ENCODE measurements around the gene CCNJL.
"Not testable (repeated sequence)": the region's sequence is repeated elsewhere in the genome, so short reads cannot be mapped to it uniquely, and the experiment has no call there.

The CCNJL gene

GRCh38 chr5:160259341-160259740 lies 53.0 kb downstream of the CCNJL start:
- no peak for DNase-seq

GRCh38 chr5:160254706-160255105 lies 57.7 kb downstream of the CCNJL start:
- DNase-seq = no peak

DNA sequence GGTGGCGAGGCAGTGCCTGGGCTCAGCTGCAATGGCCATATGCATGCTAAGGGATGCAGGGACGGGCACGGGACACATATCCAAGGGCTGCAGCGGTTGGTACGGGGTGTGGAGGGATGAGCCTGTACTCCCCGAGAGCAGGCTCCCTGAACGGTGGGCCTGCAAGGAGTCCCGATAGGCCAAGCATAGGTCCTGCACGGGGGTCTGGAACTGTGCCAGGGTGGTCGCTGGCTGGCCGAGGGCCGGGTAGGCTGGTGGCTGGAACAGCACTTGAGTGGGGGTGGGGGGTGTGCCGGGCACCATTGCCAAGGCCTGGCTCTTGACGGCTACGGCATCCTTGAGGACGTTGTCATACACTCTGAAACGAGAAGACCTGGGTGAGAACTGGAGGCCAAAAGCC lies 58.9 kb downstream of the CCNJL start:
- no peak for DNase-seq

GRCh38 chr5:160252916-160253315 lies 59.4 kb downstream of the CCNJL start:
- no peak for DNase-seq

- DNase-seq = no peak
Measured at GRCh38 chr5:160251406-160252155, 60.8 kb downstream of the CCNJL start.

GRCh38 chr5:160250826-160251225 lies 61.5 kb downstream of the CCNJL start:
- DNase-seq = no peak

GRCh38 chr5:160250226-160250625 lies 62.1 kb downstream of the CCNJL start:
- no peak for DNase-seq

GRCh38 chr5:160249570-160249969 lies 62.8 kb downstream of the CCNJL start:
- DNase-seq = not testable (repeated sequence)

- no peak for DNase-seq
Measured at GRCh38 chr5:160245506-160246086, 66.8 kb downstream of the CCNJL start.

DNA sequence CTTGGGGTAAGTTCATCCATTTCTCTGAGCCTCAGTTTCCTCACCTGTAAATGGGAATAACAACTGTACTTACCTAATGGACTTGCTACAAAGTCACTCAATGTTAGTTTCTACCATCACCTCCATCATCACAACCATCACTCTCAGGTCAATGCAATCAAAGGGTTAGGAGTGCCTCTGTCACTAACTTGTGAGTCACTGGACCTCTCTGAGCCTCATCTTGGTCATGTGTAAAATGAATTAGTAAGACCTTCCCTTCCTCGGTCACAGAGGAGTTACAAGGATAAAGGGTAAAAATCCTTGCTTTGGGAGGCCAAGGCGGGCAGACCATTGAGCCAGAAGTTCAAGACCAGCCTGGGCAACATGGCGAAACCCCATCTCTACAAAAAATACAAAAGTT lies 70.2 kb downstream of the CCNJL start:
- DNase-seq = no peak

- DNase-seq = no peak
Measured at GRCh38 chr5:160240350-160240749, 72.0 kb downstream of the CCNJL start.

DNA sequence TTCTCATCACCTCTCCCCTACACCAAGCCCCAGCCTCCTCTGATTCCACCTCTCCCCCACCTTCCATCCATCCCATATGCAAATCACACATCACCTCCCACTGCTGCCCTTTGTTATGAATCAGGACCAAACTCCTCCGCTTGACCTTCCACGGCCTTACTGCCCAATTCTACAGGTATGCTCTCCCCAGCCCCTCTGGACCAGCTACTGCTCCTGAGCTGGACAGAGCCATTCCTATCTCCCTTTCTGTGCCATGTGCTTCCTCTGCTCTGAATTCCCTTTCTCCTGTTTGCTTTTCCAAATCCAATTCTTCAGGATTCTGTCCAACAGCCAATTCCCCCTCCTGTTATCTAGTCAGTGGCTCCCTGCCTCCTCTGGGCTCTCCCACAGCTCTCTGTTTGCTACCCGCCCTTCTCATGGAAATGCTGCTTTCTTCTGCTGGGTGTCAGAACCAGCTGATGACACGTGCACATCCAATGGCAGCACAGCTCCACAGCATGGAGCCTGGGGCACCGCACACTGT lies 74.7 kb downstream of the CCNJL start:
- no peak for DNase-seq

DNA sequence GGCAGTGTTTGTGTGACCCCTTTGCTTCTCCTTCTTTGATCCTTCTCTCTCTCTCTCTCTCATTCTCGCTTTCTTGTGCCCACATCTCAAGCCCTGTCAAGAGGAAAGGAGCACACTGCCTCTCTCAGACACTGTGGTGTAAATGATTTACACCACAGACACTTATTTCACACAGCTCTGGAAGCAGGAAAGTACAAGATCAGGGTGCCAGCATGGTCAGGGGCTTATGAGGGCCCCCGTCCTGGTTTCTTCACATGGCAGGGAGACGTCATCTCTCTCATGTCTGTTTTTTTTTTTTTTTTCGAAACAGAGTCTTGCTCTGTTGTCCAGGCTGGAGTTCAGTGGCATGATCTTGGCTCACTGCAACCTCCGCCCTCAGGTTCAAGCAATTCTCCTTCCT lies 76.6 kb downstream of the CCNJL start:
- DNase-seq = no peak

GRCh38 chr5:160233215-160233614 lies 79.1 kb downstream of the CCNJL start:
- DNase-seq = no peak

DNA sequence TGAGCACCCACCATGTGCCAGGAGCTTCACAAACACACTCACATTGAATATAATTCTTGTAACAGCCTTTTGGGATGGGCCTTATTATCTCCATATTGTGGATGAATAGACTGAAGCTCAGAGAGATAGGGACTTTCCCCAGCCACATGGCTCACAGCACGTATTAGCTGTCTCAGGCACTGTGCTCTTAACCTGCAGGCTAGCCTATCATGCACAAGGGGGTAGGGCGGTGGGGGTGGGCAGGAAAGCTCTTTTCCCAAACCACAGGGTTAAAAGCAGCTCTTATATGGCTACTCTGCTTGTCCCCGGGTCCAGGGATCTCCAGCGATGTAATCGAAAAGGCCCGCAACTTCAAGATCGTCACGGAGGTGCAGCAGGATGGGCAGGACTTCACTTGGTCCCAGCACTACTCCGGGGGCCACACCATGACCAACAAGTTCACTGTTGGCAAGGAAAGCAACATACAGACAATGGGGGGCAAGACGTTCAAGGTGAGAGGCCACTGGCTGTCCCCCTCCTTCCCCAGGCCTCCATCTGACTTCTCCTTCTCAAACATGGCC lies 80.5 kb downstream of the CCNJL start:
- DNase-seq = no peak

- no peak for DNase-seq
Measured at GRCh38 chr5:160230686-160231527, 81.5 kb downstream of the CCNJL start.

DNA sequence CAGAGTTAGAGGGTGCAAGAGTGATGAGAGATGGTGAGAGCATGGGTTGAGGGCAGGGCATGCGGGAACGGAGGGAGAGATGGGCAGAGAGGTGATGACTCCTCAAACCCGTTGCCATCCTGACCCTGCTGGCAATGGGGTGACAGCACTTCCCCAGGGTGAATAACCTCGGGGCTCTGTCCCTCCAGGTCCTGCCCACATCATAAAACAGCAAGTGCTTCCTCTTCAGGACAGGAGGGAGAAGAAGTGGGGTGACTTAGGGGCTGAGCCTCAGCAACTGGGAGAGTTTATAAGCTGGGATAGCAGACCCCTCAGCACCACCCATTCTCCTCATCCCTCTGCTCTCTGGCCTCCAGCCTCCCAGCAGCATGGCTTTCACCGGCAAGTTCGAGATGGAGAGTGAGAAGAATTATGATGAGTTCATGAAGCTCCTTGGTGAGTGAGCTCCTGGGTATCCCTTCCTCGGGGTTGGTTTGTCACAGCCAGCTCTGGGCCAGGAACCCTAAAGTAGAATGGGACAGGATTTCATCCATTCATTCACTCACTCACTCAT lies 83.1 kb downstream of the CCNJL start, which contains the start of gene FABP6:
Gene FABP6, plus strand, starts transcription at position 317 of the 553 bp plus-strand sequence. Its CDS starts 52 bp downstream, at position 369.
- DNase-seq = no peak

GRCh38 chr5:160227012-160227411 lies 85.4 kb downstream of the CCNJL start:
- DNase-seq = no peak

GRCh38 chr5:160221082-160221481 lies 91.3 kb downstream of the CCNJL start:
- DNase-seq = no peak

DNA sequence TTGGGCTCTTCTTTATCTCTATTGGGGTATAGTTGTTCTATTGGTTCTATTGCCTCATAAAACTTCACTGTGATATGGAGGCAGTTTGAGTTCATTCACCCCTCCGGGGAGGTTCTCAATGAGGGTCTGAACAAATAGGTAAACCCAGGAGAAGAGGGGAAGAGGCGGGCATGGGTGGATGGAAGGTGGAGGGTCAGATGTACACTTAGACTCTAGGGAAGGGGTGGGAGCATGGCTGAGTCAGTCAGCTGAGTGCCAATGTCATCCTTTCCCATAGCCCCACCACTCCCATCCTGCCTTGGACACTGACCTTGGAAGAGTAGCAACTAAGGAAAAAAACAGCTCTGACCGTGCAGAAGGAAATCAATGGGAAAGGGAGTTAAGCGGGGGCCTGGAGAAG lies 93.0 kb downstream of the CCNJL start:
- no peak for DNase-seq

DNA sequence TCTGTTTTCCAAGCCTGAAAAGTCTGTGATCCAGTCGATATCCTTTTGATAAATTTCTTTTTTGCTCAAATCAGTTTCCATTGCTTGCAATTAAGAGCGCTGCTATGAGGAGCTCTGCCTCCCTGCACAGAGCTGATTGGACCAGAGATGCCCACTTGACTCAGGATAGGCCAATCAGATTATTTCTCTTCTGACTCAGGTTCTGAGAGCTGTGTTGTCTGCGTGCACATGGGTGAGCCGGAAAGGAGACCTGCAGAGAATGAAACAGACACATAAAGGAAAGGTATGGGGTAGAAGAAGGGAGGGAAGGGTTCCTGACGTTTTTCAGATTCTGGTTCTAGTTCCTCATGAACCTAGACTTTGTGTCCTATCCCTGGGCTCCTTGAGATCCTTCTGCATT lies 98.8 kb downstream of the CCNJL start:
- no peak for DNase-seq

DNA sequence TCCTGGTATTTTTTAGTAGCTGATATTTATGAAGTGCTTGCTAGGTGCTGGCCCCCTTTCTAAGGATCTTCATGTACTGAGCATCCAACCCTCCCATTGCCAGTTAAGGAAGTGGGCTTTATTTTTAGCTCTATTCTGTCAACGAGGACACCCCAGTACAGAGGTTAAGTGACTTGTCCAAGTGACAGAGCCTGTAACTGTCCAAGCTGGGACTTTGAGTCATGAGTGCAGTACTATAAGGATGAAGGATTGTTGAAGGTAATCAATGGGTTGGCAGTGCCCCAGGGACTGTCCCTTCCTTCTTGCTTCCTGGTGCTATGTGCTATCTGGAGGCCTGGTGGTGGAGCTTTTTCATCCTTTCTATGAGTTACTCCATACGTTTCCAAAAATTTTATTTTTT lies 101.0 kb downstream of the CCNJL start:
- DNase-seq = no peak

DNA sequence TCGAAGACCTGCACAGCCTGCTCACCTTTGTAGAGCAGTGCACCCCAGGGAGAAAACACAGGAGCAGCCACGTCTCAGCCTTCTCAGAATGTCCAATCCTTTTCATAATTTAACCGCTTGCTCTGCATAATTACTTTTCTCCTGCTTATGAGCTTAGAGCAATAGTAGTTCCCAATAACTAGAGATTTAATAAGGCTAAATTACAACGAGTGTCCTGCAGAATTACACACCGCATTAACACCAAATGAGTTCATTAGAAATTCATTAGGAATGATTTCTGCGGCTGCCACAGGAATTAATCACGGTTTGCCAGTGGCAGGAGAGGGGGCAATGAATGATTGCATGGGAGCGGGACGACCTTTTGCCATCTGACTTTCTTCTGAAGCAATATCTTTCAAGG lies 101.8 kb downstream of the CCNJL start:
- no peak for DNase-seq

Data from stimulated activated CD4-positive, alpha-beta T cell treated with anti-CD3 and anti-CD28 coated beads, Interleukin-4, amount 100 ng/mL, for 1 hour (primary cell).